Glomerular visceral epithelial cell (primary cell): ENCODE measurements around the gene SORBS2.

ENCODE experiments used
- DNase-seq: peaks from one replicate; pipeline ENCODE4 v3.0.0-alpha.2; 2016; ENCODE audit errors: extremely low spot score

The SORBS2 gene

DNA sequence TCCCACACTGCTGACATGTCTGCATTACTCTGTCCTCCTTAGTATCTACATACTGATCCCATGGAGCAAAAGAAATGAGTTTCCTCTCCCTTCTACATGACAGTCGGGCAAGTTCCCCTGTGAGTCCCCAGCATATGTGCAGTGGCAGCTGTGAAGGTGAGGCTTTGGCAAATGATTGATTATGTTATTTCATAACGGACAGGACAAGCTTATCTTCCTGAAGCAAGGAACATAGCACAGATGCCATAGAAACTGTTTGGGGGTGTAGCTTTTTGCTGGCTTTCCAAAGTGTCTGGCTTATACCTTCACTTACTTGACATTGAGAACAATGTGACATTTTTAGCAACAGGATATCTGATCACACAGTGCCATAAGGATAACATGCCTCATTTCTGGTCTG is 139.8 kb downstream of the SORBS2 start:
- DNase-seq: no peak

DNA sequence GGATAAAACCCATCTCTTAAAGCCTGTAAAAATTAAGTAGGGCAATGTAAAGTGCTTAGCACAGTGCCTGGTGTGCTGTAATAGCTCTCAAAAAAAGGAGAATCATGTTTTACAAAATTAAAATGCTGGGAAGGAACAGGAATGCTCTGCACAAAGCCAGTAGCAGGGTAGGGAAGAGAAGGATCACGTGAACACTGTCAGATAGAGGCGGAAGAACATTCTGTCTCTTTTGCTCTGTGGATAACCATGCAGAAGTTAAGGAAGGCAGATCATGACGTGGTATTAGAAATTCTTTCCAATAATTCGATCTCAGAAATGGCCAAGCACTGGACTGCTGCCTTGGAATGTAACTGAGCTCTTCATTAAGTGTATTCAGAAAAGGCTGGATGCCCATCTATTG is 140.5 kb downstream of the SORBS2 start:
- DNase-seq: no peak

DNA sequence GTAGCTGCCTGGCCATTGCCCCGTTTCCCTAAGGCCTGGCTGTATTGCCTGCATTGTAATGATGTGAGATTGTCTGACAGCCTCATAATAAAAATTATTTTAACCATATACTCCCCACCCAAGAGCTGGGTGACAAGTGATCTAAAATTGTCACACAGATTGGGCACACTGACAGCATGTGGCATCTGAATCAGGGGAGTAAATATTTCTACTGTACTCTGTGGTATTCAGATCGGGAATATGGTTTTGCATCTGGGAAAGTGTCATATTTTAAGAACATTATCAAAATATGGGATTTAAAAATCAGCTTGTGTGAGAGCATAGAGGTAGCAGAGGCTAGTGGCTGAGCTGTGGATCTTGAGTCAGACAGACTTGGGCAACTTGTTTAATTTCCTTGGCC is 140.9 kb downstream of the SORBS2 start:
- DNase-seq: no peak

DNA sequence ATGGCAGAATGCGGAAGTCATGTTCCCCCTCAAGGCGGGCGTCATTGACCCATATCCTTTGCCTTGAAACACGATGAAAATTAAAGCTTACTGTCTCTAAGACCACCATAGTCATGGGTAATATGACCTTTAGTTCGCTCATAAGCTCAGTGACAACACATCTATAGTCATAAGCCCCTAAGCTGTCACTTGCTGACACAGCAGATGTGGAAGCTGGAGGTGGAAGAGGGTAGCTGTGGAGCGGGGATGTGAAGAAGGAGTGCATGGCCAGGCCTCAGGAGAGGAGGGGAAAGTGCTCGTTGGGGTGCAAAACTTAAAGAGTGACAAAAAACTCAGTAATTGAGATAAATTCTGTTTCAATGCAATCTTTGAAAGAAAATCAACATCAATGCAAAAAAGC is 142.7 kb downstream of the SORBS2 start:
- no peak for DNase-seq

DNA sequence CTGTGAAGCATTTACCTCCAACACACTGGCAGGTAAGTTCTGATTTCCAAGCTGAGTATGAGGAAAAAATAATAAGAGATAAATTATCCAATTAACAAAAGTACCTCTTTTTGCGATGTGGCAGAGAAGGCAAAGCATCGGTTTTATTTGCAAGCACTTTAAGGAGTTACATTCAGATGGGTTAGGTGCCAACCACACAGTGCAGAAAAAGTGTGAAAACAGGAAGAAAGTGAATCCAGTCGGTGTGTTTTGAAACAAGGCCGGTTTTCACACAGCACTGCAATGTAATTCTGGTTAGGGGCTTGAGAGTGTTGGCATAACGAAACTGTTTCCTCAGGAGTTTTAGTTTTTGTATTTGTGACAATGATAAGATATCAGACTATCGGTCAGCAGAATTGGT is 145.8 kb downstream of the SORBS2 start:
- DNase-seq: no peak

DNA sequence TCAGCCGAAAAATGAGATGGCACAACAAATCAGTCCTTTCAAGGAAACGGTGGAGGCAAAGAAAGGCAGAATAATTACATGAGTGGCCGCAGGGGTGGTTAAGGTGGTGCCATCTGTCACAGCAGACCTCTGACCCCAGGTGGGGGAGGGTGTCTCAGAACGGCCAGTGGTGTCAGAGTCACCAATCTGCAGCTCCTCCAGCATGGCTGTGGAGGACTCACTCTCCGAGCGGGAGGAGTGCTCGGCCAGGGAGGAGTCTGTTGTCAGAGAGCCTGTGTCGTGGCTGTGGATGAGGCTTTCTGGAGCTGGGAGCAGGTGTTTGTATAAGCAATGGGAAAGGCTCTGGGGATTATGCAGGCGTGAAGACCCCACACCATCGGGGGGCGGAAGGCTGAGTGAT is 146.3 kb downstream of the SORBS2 start:
- DNase-seq: no peak

DNA sequence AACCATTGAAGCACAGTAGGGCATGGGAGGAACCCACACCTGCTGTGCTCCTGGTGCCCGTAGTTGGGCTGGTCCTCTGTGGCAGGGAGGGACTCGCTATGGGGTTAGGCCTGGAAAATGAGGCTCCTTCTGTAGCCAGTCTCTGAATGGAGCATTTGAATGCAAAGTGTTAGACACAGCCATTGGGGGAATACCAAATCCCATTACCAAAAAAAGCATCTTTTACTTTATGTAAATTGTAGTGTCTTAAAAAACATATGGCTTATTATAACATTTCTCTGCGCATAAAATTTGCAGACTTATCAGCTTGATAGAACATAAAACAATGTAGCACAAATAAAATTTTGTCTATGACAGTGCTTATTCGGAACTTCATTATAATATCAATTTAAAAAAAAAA is 147.5 kb downstream of the SORBS2 start:
- DNase-seq: no peak

DNA sequence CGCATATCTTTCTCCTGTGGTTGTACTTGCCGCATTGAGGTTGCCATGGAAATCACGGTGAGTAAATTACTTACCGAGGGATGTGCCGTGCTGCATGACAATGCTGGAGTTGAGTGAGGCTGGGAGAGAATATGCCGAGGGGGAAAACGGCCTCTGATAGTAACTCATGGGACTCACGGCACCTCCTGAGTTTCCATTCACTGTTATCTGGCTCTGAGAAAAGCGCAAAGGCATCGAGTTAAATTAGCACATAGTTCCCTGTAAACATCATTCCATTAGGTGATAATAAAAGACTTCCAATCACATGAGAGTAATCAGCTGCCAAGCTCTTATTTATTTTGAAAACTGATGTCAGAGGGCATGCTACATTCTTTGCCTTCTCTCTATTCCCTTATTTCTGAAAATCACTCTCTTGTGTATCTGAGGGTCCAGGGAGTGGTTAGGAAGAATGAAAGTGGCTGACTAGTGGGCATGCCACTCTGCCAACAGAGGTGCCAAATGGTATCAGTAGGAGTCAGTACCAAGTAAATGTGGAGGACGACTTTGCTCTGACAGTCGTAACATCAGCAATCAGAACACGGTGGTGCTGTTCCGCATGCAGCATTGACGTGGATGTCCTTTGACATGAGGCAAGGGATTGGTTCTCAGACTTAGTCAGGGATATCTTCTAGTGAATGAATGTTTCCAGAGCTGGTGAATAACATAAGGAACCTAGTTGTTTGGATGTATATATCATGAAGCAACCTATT is 149.8 kb downstream of the SORBS2 start:
- no peak for DNase-seq

DNA sequence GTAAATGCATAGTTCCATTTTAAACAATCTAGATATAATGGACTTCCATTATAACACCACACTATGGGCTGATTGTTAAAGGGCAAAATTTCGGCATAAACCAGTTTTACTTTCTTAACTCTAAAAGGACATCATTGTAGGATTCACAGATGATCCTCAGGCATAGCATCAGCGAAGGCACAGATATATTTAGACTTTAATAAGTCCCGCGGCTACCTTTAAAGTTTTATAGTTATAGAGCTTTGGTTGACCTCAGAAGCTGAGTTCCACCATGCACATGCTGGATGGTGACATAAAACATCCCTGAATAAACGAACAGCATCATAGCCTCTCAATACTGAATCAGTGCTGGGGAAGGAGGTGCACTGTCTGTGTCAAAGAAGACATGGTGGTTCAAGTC is 151.7 kb downstream of the SORBS2 start:
- DNase-seq: no peak

DNA sequence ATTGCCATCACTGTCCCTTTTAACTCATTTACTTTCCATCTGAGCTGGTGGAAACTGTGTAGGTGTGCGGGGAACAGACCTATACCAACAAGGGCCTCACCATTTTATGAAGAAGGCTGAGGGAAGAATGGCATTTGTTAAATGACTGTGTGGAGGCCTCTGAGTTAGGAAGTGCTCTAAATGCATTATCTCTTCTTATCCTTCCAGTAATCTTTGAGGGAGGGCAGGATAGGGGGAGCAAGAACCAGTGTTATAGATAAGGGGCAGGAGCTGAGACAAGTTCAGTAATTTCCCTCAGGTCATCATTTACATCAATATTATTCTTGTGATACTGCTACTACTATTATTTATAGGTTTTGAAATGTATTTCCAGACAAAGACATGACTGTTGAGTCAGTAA is 154.3 kb downstream of the SORBS2 start:
- DNase-seq: no peak

DNA sequence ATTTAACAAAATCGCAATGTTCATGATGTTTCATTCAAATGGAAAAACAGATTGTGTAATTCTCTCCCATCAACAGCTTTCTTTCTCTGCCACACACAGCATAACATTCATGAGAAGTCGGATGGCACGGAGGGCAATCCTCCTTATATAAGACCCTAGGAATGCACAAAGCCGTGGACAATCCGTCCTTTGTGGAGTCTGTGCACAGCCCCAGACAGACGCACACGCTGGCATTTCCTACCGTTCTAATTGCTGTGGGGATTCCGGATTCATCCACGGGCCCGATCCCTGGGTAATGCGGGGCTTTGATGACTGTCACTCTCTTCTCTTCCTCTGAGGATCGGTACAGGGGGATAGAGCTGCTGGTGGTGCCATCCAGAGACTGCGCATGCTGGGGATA is 154.8 kb downstream of the SORBS2 start:
- no peak for DNase-seq

DNA sequence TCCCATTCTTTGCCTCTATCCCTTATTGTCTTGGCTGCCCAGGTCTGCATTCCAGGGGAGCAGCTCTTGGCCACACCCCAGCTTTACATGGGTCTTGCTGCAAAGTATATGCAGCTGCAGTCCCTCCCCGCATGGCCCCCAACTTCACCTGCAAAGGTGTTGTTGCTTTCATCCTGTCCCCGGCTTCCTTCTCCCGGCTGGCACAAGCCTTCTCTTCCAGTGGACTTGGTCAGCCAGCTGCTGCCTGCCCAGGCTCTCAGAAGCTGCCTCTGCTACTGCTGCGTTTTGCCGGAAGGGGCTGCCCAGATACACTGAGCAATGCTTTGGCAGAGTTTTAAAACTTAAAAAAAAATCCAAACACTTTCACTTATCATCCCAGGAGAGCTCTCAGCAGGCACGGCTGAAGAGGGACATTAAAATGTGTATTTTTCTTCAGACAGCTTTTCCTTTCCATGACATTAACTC is 155.5 kb downstream of the SORBS2 start:
- no peak for DNase-seq

DNA sequence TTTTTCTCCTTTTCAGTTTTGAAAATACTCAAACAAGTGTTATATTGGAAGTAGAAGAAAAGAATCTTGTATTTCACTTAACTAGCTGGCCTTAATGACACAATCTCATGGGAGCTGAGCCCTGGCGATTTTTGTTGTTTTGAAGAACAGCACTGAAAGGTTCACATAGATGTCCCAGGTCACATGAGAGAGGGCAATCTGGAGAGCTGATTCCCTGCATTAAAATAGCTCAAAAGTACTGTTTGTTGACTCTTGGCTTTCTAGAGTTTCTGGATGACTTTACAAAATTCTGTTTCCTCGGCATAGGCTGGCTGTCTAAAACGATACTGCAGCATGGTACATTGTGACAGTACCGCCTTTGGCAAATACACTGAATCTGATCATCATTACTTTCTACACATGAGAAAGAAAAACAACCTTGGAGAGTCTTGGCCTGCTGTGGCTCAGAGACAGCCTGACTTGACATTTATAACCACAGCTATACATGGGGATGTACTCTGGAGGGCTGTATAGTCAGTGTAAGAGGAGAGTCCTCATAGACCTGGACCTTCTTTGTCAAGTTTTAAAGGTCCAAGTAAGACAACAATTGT is 156.9 kb downstream of the SORBS2 start:
- no peak for DNase-seq

DNA sequence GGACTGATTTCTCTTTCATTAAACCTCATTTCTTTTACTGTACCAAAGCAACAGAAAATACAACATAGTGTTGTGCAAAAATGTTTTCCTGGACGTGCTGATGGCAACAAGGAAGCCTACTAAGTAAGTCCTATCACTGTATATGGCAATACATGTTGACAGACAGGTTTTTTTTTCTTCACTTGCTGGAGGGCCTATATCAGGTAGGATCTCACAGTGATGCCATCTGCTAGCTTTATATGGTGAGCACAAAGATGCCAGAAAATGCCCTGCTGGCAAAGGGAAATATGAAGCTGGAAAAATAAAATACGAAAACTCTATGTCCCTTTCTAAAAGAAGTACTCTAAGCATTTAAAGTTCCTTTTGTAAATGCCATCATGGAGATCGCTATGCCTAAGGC is 157.7 kb downstream of the SORBS2 start:
- DNase-seq: no peak

DNA sequence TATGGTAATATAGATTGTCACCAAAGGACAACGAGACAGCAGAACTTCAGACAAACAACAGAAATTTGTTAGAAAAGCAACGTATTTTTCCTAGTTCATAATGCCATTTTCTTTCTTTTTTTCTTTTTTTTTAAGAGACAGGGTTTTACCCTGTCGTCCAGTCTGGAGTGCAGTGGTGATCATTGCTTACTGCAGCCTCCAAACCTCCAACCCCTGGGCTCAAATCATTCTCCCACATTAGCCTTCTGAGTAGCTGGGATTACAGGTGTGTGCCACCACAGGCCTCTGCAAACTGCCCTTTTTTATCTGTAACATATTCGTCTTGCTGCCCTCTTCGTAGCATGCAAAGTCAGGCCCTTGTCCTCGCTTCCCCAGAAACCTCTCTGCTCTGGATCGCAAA is 160.1 kb downstream of the SORBS2 start:
- DNase-seq: no peak

DNA sequence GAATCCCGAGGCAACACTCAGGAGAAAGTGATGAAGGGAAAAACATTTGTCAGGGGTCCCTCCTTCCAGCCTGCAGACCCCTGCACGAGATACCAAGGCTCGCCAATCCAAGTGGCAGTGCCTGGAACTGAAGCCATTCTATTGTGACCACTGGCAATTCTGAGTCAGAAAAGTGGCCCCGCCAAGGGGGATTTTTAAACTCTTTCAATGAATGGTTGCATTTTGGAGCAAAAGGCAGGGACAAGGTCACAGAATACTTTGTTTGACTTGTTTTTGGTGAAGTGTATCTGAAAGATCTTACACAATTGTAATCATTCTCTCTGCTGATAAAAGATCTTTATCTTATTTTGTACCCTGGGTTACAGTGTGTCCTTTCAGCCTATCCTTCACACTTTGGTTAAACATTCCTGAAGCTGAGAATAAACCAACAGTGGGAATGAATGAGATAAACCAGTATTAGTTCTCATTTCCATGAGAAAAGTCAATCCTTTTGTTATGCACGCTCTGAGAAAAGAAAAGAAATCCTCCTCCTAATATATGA is 160.8 kb downstream of the SORBS2 start:
- no peak for DNase-seq

DNA sequence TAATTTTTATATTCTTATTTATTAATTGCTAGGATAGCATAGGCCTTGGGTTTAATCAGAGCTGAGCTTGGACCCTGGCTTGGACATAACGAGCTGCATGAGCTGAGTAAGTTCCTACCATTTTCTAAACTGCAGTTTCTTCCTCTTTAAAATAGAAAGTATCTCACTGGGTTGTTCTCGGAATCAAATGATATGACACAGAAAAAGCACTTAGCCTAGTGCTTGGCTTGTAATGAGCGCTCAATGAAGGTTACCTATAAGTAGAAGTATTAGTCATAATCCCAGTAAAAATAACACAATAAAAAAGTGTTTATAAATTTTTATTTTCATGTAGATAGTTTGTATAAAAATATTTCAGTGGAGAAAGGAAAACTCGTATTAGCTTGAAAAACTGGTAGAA is 163.4 kb downstream of the SORBS2 start:
- DNase-seq: no peak

DNA sequence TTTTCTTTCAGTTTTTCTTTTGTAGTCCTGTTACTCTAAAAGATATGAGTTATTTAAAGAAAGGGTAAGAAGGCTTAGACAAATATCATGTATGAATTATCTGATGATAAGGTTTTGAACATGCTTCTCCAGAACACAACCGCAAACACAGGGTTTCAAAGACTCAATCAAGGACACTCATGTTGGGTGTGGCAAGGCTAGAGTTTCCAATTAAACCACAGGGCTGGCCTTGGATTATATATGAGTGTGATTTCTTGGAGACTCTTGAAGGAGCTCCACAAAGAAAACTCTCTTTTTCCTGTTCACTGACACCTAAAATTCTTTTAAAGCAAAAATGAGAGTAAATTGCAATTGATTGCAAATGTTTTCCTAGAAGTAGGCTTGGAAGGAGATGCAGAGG is 166.6 kb downstream of the SORBS2 start:
- DNase-seq: no peak

DNA sequence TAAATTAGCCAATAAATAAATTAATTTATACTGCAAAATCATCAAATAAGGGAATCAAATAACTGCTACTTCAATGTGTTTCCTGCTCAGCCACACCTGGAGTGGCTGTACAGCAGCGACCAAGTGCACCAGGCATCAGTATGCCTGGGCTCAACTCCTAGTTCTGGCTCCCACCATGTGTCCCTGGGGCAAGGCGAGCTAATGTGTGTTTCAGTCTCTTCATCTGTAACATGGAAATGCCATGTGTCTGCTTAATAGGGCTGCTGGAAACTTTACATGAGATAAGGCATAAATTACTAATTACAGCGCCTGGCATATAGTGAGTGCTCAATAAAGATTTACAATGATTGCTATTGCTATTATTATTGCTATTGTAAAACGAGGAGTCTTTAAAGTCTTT is 167.6 kb downstream of the SORBS2 start:
- DNase-seq: no peak

DNA sequence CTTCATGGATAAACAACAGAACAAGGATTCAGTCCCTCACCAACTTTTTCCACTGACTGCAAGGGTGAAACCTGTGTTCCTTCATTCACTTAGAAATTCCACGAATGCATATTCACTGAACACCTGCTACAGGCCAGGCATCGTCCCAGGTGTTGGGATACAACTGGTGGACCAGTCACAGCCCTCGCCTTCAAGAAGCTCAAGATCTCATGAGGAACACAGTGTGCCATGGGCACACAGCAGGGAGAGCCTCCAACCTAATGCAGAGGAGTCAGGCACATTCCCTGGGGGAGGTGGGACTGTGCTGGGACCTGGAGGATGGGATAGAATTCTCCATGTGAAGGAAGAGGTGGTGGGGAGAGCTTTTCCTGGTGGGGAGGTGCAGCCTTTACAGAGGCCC is 169.1 kb downstream of the SORBS2 start:
- DNase-seq: no peak

DNA sequence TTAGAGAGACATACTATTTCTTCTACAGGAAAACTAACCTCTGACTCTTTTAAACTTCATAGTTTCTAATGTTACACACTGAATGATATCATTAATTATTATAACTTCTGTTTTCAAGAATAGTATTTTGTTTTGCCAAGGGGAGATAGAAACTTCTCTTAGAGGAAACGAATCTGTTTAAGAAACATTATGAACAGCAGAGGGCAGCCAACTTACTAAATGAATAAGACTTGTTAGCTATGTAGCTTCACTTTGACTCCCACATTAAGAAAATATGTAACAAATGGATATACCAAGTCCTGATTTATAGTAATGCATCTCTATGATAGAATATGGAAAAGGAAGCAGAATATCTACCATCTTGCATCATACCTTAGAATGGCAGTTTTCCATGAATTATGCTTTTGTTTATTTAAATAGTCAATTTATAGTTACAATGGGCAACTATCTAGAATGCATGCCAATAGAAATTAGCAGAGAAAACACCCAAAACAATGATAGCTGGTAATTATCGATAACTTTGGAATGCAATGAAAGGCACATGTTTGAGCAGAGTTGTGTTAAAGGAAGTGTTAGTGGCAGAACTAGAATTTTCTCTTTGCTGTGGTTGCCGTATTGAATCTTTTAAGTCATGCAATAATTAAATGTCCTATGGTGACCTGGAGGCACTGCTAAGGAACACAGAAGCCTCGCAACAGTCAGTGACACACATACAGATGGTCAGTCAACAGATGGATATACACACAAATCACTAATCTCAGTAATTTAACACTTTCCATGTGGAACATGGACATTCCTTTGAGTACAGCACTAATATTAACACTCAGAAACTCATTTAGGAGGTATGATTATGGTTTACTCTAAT is 171.0 kb downstream of the SORBS2 start:
- DNase-seq: peak; percentile 48

DNA sequence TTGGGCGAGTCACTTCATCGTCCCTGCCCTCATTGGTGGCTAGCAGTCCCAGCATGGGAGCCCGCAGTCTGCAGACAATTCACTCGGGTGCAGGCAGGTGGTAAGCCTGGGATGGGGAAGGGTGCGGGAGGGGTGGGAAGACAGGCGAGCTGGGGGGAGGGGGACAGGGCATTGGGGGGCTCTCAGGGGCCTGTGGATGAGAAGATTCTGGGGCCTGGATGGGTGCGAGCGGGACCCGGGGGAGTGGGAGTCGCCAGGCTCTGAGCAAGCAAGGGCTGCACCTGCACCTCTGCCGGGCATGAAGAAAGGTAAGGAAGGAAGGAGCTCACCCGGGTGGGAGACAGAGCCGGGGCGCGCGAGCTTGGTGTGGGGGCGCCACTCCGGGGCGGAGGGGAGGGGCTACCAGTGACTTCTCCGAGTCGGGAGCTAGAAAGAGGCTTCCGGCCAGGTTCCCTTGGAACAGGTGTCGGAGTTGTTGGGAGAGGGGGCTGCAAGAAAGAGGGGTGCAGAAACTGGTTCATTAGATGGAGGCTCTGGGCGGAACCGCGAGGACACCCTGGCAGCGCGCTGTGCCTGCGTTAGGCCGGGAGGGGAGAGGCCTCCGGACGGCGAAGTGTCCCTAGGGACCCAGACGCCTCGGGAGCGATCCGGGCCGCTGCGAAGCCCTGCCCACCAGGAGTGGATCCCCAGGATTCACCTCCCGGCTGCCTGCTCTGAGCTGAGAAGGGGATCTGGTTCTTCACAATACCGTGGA is 173.3 kb downstream of the SORBS2 start:
- DNase-seq: no peak
